Upper lobe of left lung (tissue), 4 donors: Measurements from ENCODE around the gene C3orf20.

Experiments
- EP300 ChIP-seq, 4 donors: sonication (generic); formaldehyde crosslinking; IDR thresholded peaks; one replicate each; pipeline ENCODE4 v1.5.1; 2017; ENCODE audit warnings: antibody characterized with exemption in 4 of 4, control low read depth in 2 of 4
- POLR2A ChIP-seq, 4 donors: fragments of 450-650 bp; IDR thresholded peaks; one replicate each; pipeline ENCODE4 v1.5.1; 2016 to 2017; ENCODE audit warnings: antibody characterized with exemption in 4 of 4, mild to moderate bottlenecking in 2 of 4
- POLR2AphosphoS5 ChIP-seq, 2 donors: sonication (generic); formaldehyde crosslinking; IDR thresholded peaks; one replicate each; pipeline ENCODE4 v1.5.1; 2017; ENCODE audit warnings: antibody characterized with exemption in 2 of 2
- TF ChIP-seq, protein P1 (sequence below), 6 experiments: fragments of 450-650 bp in 4 of 6; fragments of 200-600 bp in 2 of 6; sonication (generic) in 2 of 6; IDR thresholded peaks; one replicate each; pipeline ENCODE4 v1.5.1; 2016 to 2019; ENCODE audit warnings: antibody characterized with exemption in 6 of 6

- TF ChIP-seq POLR2AphosphoS5 (IDR thresholded peaks at IDR 0.05) (no peak), EP300 (IDR thresholded peaks at IDR 0.05) (no peak), POLR2A (IDR thresholded peaks at IDR 0.05) (no peak)
- TF ChIP-seq, protein P1, sequence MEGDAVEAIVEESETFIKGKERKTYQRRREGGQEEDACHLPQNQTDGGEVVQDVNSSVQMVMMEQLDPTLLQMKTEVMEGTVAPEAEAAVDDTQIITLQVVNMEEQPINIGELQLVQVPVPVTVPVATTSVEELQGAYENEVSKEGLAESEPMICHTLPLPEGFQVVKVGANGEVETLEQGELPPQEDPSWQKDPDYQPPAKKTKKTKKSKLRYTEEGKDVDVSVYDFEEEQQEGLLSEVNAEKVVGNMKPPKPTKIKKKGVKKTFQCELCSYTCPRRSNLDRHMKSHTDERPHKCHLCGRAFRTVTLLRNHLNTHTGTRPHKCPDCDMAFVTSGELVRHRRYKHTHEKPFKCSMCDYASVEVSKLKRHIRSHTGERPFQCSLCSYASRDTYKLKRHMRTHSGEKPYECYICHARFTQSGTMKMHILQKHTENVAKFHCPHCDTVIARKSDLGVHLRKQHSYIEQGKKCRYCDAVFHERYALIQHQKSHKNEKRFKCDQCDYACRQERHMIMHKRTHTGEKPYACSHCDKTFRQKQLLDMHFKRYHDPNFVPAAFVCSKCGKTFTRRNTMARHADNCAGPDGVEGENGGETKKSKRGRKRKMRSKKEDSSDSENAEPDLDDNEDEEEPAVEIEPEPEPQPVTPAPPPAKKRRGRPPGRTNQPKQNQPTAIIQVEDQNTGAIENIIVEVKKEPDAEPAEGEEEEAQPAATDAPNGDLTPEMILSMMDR (IDR thresholded peaks at IDR 0.05): no peak
These were observed 28.9 kb downstream of the C3orf20 start for GRCh38 chr3:14703791-14704190.
